ENCODE data around the gene KRT6A. TPM values are rescaled to one million over a fixed set of nuclear protein-coding genes. Genes with fewer than 3 reads are reported as not detected.

The KRT6A gene
- total RNA-seq, 2 donors from 2014 or later: 5.9 to 13.6 TPM

GRCh38 chr12:52499806-52500560 lies 6.9 kb upstream of the KRT6A start:
- intact Hi-C loops (cut with DNase I): loop anchor here (10.0 kb wide), 1 partner anchor 345 kb away; no protein-coding TSS in a partner anchor
- Histone ChIP-seq H3K4me1 (replicated peaks) (no peaks in the 10 kb centered on the region), H3K27me3 (replicated peaks; ENCODE audit: insufficient read depth) (no peaks in the 10 kb centered on the region), H3K36me3 (no peaks in the 10 kb centered on the region), H3K27ac (no peak overlapping the region), H3K9me3 (no peaks in the 10 kb centered on the region), H3K4me3 (no peak overlapping the region)
- no peak for TF ChIP-seq CTCF (IDR thresholded peaks at IDR 0.05)
- no peak for TF ChIP-seq POLR2AphosphoS5 (IDR thresholded peaks at IDR 0.05)
- no peak for TF ChIP-seq POLR2A (IDR thresholded peaks at IDR 0.05)
- DNase-seq (ENCODE audit: low spot score): no peak
- WGBS: 83% methylated on average over 5 of the region's 5 CpGs

DNA sequence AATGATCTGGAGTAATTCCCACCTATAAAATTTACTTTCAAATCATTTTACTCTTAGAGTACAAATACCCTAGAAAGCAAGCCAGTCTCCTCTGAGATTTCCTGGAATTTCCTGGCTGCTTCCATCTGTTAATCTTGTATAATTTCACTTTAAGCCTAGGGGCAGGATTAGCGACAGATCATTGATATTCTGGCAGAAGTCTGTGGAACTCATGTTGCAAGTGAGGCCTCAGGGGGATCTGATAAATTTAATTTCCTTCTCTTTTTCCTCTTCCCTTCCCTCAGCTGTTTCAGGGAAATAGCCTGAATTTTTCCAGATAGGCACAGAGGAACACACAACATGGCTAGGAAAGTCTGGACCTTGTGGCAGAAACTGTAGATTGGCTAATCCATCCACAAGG lies 5.9 kb upstream of the KRT6A start:
- no peak for DNase-seq (ENCODE audit: low spot score)
- intact Hi-C loops (cut with DNase I): no loop called here
- TF ChIP-seq POLR2AphosphoS5 (IDR thresholded peaks at IDR 0.05): no peak
- no peak for TF ChIP-seq CTCF (IDR thresholded peaks at IDR 0.05)
- no peak for TF ChIP-seq POLR2A (IDR thresholded peaks at IDR 0.05)
- no peaks in the 10 kb centered on the region for H3K36me3 ChIP-seq
- no peaks in the 10 kb centered on the region for H3K9me3 ChIP-seq
- no peak overlapping the region for H3K27ac ChIP-seq
- no peak overlapping the region for H3K4me3 ChIP-seq
- WGBS: 15% methylated on average over 1 of the region's 1 CpG
- H3K27me3 ChIP-seq (replicated peaks; ENCODE audit: insufficient read depth): no peaks in the 10 kb centered on the region
- H3K4me1 ChIP-seq (replicated peaks): no peaks in the 10 kb centered on the region

DNA sequence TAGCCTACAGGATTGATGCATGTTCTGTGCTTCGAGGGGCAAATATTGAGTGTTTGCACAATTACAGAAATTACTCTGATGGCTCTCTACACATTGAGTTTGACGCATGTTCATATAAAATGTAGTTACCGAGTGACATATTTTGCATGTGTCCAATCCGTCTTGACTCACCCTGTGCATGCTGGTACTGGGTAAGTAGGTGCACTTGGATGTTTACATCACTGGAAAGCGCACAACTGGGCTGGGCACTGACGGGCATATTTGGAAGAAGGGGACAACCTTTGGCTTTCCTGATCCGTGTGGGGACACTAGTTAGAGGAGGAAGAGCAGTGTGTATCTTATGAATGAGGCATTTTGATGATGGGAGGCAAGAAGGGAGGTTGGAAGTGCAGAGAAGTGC lies 4.9 kb upstream of the KRT6A start:
- H3K9me3 ChIP-seq: no peaks in the 10 kb centered on the region
- H3K27ac ChIP-seq: no peak overlapping the region
- WGBS: 93% methylated on average over 7 of the region's 7 CpGs
- H3K4me3 ChIP-seq: no peak overlapping the region
- H3K4me1 ChIP-seq (replicated peaks): no peaks in the 10 kb centered on the region
- intact Hi-C loops (cut with DNase I): no loop called here
- no peak for TF ChIP-seq POLR2A (IDR thresholded peaks at IDR 0.05)
- no peak for TF ChIP-seq POLR2AphosphoS5 (IDR thresholded peaks at IDR 0.05)
- TF ChIP-seq CTCF (IDR thresholded peaks at IDR 0.05): no peak
- DNase-seq (ENCODE audit: low spot score): no peak
- no peaks in the 10 kb centered on the region for H3K27me3 ChIP-seq (replicated peaks; ENCODE audit: insufficient read depth)
- H3K36me3 ChIP-seq: no peaks in the 10 kb centered on the region

DNA sequence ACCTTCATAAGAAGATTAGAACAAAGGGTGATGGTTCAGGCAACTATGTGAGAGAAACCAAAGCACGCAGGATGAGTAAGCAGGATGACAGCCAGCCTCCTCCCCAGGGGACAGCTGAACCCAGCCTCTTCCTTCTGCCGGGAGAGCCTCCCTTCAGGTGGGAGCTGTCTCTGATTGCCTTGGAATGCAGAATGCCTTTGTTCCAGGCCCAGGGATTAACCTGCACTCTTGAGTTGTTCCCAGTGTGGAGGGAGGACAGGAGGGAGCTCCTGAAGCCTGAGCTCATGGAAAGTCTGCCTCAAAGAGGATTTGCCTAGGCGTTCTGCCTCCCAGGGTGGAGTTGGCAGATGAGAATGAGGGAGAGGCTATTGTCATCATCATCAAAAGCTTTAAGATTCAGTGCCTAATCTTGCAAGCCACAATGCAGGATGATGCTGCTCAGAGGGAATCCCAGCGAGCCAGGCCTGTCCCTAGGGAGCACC lies 3.6 kb upstream of the KRT6A start:
- H3K4me3 ChIP-seq: no peak overlapping the region
- 58% methylated on average over 4 of the region's 4 CpGs for WGBS
- no peaks in the 10 kb centered on the region for H3K36me3 ChIP-seq
- no peak for DNase-seq (ENCODE audit: low spot score)
- no peaks in the 10 kb centered on the region for H3K27me3 ChIP-seq (replicated peaks; ENCODE audit: insufficient read depth)
- H3K4me1 ChIP-seq (replicated peaks): no peaks in the 10 kb centered on the region
- intact Hi-C loops (cut with DNase I): no loop called here
- H3K9me3 ChIP-seq: no peaks in the 10 kb centered on the region
- no peak overlapping the region for H3K27ac ChIP-seq
- TF ChIP-seq CTCF (IDR thresholded peaks at IDR 0.05): no peak

GRCh38 chr12:52496054-52496453 lies 3.0 kb upstream of the KRT6A start:
- Histone ChIP-seq H3K4me1 (replicated peaks) (no peaks in the 10 kb centered on the region), H3K27ac (no peak overlapping the region), H3K9me3 (no peaks in the 10 kb centered on the region), H3K4me3 (no peak overlapping the region), H3K36me3 (no peaks in the 10 kb centered on the region), H3K27me3 (replicated peaks; ENCODE audit: insufficient read depth) (no peaks in the 10 kb centered on the region)
- WGBS: 51% methylated on average over 2 of the region's 2 CpGs
- TF ChIP-seq POLR2A (IDR thresholded peaks at IDR 0.05) (no peak), CTCF (IDR thresholded peaks at IDR 0.05) (no peak), POLR2AphosphoS5 (IDR thresholded peaks at IDR 0.05) (no peak)
- DNase-seq (ENCODE audit: low spot score): no peak
- intact Hi-C loops (cut with DNase I): no loop called here

All from prostate gland (tissue), 2 donors.